Ishikawa (cell line): Measurements from ENCODE around the gene GAS7.

Source experiments
- CEBPB ChIP-seq: IDR thresholded peaks from 2 replicates; pipeline ENCODE4 v1.6.1; 2012
- CREB1 ChIP-seq: IDR thresholded peaks from 2 replicates; pipeline ENCODE4 v1.6.1; 2012; ENCODE audit warnings: low read depth
- EGR1 ChIP-seq: IDR thresholded peaks from 2 replicates; pipeline ENCODE4 v1.6.1; 2012
- EP300 ChIP-seq: IDR thresholded peaks from 2 replicates; pipeline ENCODE4 v1.6.1; 2012; ENCODE audit warnings: borderline replicate concordance
- FOXM1 ChIP-seq: IDR thresholded peaks from 2 replicates; pipeline ENCODE4 v1.6.1; 2012; ENCODE audit warnings: low read depth, borderline replicate concordance
- MAX ChIP-seq: IDR thresholded peaks from 2 replicates; pipeline ENCODE4 v1.6.1; 2012
- NFIC ChIP-seq: IDR thresholded peaks from 2 replicates; pipeline ENCODE4 v1.6.1; 2012
- RAD21 ChIP-seq: IDR thresholded peaks from 2 replicates; pipeline ENCODE4 v1.6.1; 2012; ENCODE audit warnings: low read depth
- TAF1 ChIP-seq: IDR thresholded peaks from 2 replicates; pipeline ENCODE4 v1.6.1; 2012; ENCODE audit warnings: low read depth, mild to moderate bottlenecking
- TCF12 ChIP-seq: IDR thresholded peaks from 2 replicates; pipeline ENCODE4 v1.6.1; 2012; ENCODE audit warnings: low read depth
- TEAD4 ChIP-seq: IDR thresholded peaks from 2 replicates; pipeline ENCODE4 v1.6.1; 2012
- YY1 ChIP-seq: IDR thresholded peaks from 2 replicates; pipeline ENCODE4 v1.6.1; 2012; ENCODE audit warnings: low read depth
- ZBTB7A ChIP-seq: IDR thresholded peaks from 2 replicates; pipeline ENCODE4 v1.6.1; 2012; ENCODE audit warnings: low read depth
- TF ChIP-seq, protein P1 (sequence below): IDR thresholded peaks from 2 replicates; pipeline ENCODE4 v1.6.1; 2012; ENCODE audit warnings: low read depth, mild to moderate bottlenecking
- TF ChIP-seq, protein P2 (sequence below): IDR thresholded peaks from 2 replicates; pipeline ENCODE4 v1.6.1; 2012

Gene GAS7

DNA sequence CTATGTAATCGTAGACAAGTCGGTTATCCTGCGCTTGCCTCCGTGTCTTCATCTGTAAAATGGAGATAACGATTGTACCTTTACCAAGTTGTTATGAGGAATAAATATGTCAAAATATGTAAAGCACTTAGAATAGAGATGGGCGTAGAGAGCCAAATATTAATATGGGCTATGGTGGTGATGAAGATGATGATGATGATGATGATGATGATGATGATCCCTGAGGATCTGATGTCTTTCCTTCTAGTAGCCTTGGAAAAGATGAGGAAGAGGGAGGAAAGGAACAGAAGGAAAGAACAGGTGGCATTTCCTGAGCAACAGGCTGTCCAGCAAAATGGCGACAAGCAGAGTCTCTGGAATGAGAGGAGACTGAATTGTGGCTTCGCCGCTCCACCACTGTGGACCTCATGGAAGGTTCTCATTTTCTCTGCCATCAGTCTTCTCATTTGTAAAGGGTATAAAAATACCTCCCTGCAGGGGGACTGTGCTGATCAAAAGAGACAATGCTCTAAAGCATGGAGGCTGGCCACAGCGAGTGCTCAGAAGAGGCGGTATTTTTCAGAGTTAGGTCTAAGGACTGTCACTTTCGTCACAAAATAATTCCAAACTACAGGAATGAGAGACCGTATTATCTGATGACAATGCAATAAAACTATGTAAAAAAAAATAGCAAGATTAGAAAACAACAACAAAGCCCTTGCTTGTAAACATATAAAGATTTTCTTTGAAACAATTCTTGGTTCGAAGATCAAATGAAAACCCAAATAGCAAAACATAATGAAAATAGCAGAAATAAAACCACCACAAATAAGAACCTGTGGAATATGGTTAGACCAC lies 276.2 kb downstream of the GAS7 start:
- no peak for TF ChIP-seq YY1
- TF ChIP-seq ZBTB7A: no peak
- no peak for TF ChIP-seq EGR1
- TF ChIP-seq TCF12: no peak
- TF ChIP-seq, protein P1, sequence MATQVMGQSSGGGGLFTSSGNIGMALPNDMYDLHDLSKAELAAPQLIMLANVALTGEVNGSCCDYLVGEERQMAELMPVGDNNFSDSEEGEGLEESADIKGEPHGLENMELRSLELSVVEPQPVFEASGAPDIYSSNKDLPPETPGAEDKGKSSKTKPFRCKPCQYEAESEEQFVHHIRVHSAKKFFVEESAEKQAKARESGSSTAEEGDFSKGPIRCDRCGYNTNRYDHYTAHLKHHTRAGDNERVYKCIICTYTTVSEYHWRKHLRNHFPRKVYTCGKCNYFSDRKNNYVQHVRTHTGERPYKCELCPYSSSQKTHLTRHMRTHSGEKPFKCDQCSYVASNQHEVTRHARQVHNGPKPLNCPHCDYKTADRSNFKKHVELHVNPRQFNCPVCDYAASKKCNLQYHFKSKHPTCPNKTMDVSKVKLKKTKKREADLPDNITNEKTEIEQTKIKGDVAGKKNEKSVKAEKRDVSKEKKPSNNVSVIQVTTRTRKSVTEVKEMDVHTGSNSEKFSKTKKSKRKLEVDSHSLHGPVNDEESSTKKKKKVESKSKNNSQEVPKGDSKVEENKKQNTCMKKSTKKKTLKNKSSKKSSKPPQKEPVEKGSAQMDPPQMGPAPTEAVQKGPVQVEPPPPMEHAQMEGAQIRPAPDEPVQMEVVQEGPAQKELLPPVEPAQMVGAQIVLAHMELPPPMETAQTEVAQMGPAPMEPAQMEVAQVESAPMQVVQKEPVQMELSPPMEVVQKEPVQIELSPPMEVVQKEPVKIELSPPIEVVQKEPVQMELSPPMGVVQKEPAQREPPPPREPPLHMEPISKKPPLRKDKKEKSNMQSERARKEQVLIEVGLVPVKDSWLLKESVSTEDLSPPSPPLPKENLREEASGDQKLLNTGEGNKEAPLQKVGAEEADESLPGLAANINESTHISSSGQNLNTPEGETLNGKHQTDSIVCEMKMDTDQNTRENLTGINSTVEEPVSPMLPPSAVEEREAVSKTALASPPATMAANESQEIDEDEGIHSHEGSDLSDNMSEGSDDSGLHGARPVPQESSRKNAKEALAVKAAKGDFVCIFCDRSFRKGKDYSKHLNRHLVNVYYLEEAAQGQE: no peak

DNA sequence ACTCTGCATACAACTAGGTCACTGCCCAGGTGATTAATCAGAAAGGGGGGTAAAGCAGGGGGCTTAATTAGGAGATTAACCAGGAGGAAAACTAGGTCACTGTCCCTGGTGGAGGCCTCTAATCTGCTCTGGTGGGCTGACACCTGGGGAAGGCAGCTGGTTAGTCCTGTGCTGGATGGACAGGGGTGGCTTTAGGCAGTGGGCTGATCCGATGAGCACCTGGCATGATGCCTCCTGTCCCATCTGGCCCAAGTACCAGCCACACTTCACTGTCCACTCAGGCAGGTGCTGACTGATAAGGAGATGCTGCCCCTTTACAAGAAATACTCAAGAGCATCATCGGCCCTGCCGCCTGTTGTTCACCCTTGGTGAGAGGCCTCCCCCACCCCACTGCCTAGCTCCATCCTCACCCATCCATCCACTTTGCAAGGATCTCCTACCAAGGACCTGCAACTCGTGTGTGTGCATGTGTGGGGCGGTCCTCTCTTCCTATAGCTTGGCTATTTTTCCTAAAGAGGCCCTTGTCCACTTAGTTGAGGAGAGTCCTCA lies 279.5 kb downstream of the GAS7 start:
- TF ChIP-seq EGR1: no peak
- TF ChIP-seq EP300: no peak
- no peak for TF ChIP-seq TAF1
- TF ChIP-seq RAD21: no peak
- no peak for TF ChIP-seq YY1

DNA sequence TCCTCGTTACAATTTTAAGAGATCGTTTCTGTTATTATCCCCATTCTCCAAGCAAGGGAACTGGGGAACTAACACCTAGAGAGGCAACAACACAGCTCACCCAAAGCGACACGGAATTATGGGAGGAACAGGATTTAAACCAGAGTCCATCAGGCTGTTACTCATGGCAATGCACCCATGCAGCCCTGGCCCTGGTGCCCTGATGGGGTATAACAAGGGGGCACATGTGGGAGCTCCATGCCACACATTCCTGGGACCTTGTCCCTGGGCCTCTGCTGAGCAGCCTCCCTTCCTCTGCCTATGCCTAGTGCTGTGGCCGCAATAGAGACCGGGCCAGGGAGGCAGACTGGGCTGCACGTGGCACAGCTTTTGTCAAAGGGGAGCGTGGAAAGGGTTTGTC lies 280.1 kb downstream of the GAS7 start:
- TF ChIP-seq CREB1 (no peak), TEAD4 (no peak), MAX (no peak), FOXM1 (no peak), RAD21 (no peak), EGR1 (no peak), ZBTB7A (no peak)
- TF ChIP-seq, protein P1: no peak

- TF ChIP-seq, protein P2, sequence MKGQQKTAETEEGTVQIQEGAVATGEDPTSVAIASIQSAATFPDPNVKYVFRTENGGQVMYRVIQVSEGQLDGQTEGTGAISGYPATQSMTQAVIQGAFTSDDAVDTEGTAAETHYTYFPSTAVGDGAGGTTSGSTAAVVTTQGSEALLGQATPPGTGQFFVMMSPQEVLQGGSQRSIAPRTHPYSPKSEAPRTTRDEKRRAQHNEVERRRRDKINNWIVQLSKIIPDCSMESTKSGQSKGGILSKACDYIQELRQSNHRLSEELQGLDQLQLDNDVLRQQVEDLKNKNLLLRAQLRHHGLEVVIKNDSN: no peak
- TF ChIP-seq, protein P1: no peak
- TF ChIP-seq CREB1 (no peak), ZBTB7A (no peak), TAF1 (no peak), RAD21 (no peak), MAX (no peak), YY1 (no peak), FOXM1 (no peak), EP300 (no peak), TEAD4 (no peak)
Observed at GRCh38 chr17:9917801-9918200, 280.6 kb downstream of the GAS7 start.

GRCh38 chr17:9917131-9917530 lies 281.3 kb downstream of the GAS7 start:
- TF ChIP-seq FOXM1: no peak
- TF ChIP-seq CREB1: no peak
- no peak for TF ChIP-seq RAD21

DNA sequence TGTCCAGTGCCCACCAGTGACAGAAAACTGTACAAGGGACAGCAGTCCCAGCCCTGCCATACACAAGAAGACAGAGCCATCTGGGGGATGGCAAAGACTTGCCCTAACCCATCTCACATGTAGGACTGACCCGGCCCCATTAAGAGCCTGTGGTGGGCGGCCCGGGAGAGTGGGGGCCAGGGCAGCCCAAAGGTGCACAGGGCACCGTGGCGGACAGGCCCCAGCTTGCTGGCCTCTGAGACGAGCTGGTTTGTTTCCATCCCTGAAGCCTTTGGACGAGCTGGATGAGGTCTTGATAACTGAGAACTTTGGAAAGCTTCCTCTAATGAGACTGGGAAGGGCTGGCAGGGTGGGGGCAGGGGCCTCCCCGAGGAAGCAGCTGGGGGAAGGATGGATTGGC lies 282.3 kb downstream of the GAS7 start:
- TF ChIP-seq CREB1 (no peak), NFIC (no peak), TCF12 (no peak), EP300 (no peak), YY1 (no peak), CEBPB (no peak), ZBTB7A (no peak), TAF1 (no peak), FOXM1 (no peak), EGR1 (no peak), RAD21 (no peak), MAX (no peak), TEAD4 (no peak)
- TF ChIP-seq, protein P2: no peak
- TF ChIP-seq, protein P1: no peak
